HG03108 (cell line): Measurements from ENCODE around the gene DUS2.
A peak's percentile ranks its signal among the peaks of the same experiment; 100 is the strongest.

Source experiments
- ATAC-seq: cut with Tn5 transposase; IDR thresholded peaks from one replicate; pipeline ENCODE4 v1.9.1; 2021; ENCODE audit warnings: moderate library complexity; ENCODE audit not compliant: unreplicated experiment

DUS2 gene

GRCh38 chr16:68040506-68041288, 17.6 kb downstream of the DUS2 start:
- ATAC-seq, result peak; percentile 71

- ATAC-seq, result no peak
Measured at GRCh38 chr16:68041783-68042182, 18.7 kb downstream of the DUS2 start.

- ATAC-seq, result no peak
Measured at GRCh38 chr16:68046106-68046505, 23.0 kb downstream of the DUS2 start.

GRCh38 chr16:68047987-68048386, 24.9 kb downstream of the DUS2 start:
- ATAC-seq, result no peak

- ATAC-seq, result no peak
Measured at GRCh38 chr16:68049449-68049848, 26.4 kb downstream of the DUS2 start.

GRCh38 chr16:68055395-68055794, 32.3 kb downstream of the DUS2 start:
- no peak for ATAC-seq

- no peak for ATAC-seq
Measured at GRCh38 chr16:68059804-68060203, 36.7 kb downstream of the DUS2 start.

GRCh38 chr16:68061396-68061795, 38.3 kb downstream of the DUS2 start:
- ATAC-seq, result no peak

GRCh38 chr16:68062910-68063393, 39.9 kb downstream of the DUS2 start:
- no peak for ATAC-seq

- peak; percentile 49 for ATAC-seq
Measured at GRCh38 chr16:68064791-68065365, 41.8 kb downstream of the DUS2 start.

GRCh38 chr16:68065716-68066305, 42.7 kb downstream of the DUS2 start:
- ATAC-seq, result no peak

GRCh38 chr16:68066763-68067162, 43.7 kb downstream of the DUS2 start:
- no peak for ATAC-seq

GRCh38 chr16:68068926-68069325, 45.8 kb downstream of the DUS2 start:
- ATAC-seq, result no peak

GRCh38 chr16:68069511-68070248, 46.6 kb downstream of the DUS2 start:
- no peak for ATAC-seq

GRCh38 chr16:68070249-68070730, 47.2 kb downstream of the DUS2 start:
- ATAC-seq, result peak; percentile 7

- peak; percentile 44 for ATAC-seq
Measured at GRCh38 chr16:68070806-68071517, 47.9 kb downstream of the DUS2 start.

- no peak for ATAC-seq
Measured at GRCh38 chr16:68071518-68071901, 48.4 kb downstream of the DUS2 start.

GRCh38 chr16:68072038-68072695, 49.1 kb downstream of the DUS2 start:
- no peak for ATAC-seq

GRCh38 chr16:68073902-68074760, 51.0 kb downstream of the DUS2 start:
- ATAC-seq, result no peak
